ENCODE data around the gene MMP25.

MMP25 gene

GRCh38 chr16:3045758-3046640 is at the start of gene MMP25:
Gene MMP25 (plus strand): TSS chr16:3046561. CDS start chr16:3046918, 357 bp downstream.
- DNase-seq = no peak

GRCh38 chr16:2999929-3000328 is 46.4 kb upstream of the MMP25 start:
- no peak for DNase-seq

- DNase-seq = no peak
Measured at GRCh38 chr16:3000540-3000939, 45.8 kb upstream of the MMP25 start.

GRCh38 chr16:3001316-3001715 is 45.0 kb upstream of the MMP25 start:
- no peak for DNase-seq

- peak; percentile 98 for DNase-seq
Measured at GRCh38 chr16:3003582-3004270, 42.6 kb upstream of the MMP25 start.

- DNase-seq = no peak
Measured at GRCh38 chr16:3004319-3004718, 42.0 kb upstream of the MMP25 start.

- DNase-seq = no peak
Measured at GRCh38 chr16:3004781-3005284, 41.5 kb upstream of the MMP25 start.

- DNase-seq = no peak
Measured at GRCh38 chr16:3007059-3007956, 39.1 kb upstream of the MMP25 start.

GRCh38 chr16:3007957-3008689 is 38.2 kb upstream of the MMP25 start:
- no peak for DNase-seq

- no peak for DNase-seq
Measured at GRCh38 chr16:3008690-3009037, 37.7 kb upstream of the MMP25 start.

GRCh38 chr16:3009568-3010390 is 36.6 kb upstream of the MMP25 start:
- no peak for DNase-seq

GRCh38 chr16:3010510-3010909 is 35.9 kb upstream of the MMP25 start:
- no peak for DNase-seq

- no peak for DNase-seq
Measured at GRCh38 chr16:3012246-3012645, 34.1 kb upstream of the MMP25 start.

- DNase-seq = no peak
Measured at GRCh38 chr16:3012828-3013420, 33.4 kb upstream of the MMP25 start, which contains the start of gene CLDN9. Gene CLDN9 (plus strand): TSS chr16:3012923. CDS start chr16:3013363, 440 bp downstream.

- no peak for DNase-seq
Measured at GRCh38 chr16:3013491-3013951, 32.8 kb upstream of the MMP25 start.

GRCh38 chr16:3013998-3014690 is 32.2 kb upstream of the MMP25 start:
- DNase-seq = no peak

- no peak for DNase-seq
Measured at GRCh38 chr16:3014971-3015370, 31.4 kb upstream of the MMP25 start.

GRCh38 chr16:3015865-3016521 is 30.4 kb upstream of the MMP25 start:
- no peak for DNase-seq

- no peak for DNase-seq
Measured at GRCh38 chr16:3017344-3017743, 29.0 kb upstream of the MMP25 start.
